IPS-20b (cell line): ENCODE measurements around the gene WARS2.

Source experiments
- H3K27ac ChIP-seq: one replicate; pipeline ENCODE4 v1.5.1; 2013; ENCODE audit warnings: low read length
- H3K27me3 ChIP-seq: 2 replicates; pipeline ENCODE4 v1.6.1; 2013; ENCODE audit warnings: mild to moderate bottlenecking, low read length, inconsistent platforms; ENCODE audit not compliant: insufficient read depth
- H3K36me3 ChIP-seq: 2 replicates; pipeline ENCODE4 v1.6.1; 2013; ENCODE audit warnings: low read depth, mild to moderate bottlenecking, inconsistent platforms, low read length, moderate library complexity; ENCODE audit not compliant: insufficient read depth
- H3K4me1 ChIP-seq: 2 replicates; pipeline ENCODE4 v1.6.1; 2013; ENCODE audit warnings: mild to moderate bottlenecking, control low read depth, inconsistent platforms, low read length, moderate library complexity; ENCODE audit not compliant: insufficient read depth
- H3K4me3 ChIP-seq: 2 replicates; pipeline ENCODE4 v1.5.1; 2013; ENCODE audit warnings: mild to moderate bottlenecking, low read length, inconsistent platforms
- H3K9ac ChIP-seq: 2 replicates; pipeline ENCODE4 v1.6.1; 2013; ENCODE audit warnings: low read depth, mild to moderate bottlenecking, inconsistent platforms, low read length, moderate library complexity
- H3K9me3 ChIP-seq: 2 replicates; pipeline ENCODE4 v1.6.1; 2013; ENCODE audit warnings: mild to moderate bottlenecking, low read depth, low read length, inconsistent platforms; ENCODE audit not compliant: insufficient read depth

Gene WARS2

GRCh38 chr1:119027759-119028158 lies 112.7 kb downstream of the WARS2 start:
- no peaks in the 10 kb centered on the region for H3K36me3 ChIP-seq
- no peaks in the 10 kb centered on the region for H3K9me3 ChIP-seq
- H3K9ac ChIP-seq = no peak overlapping the region
- H3K4me3 ChIP-seq = no peak overlapping the region
- H3K27me3 ChIP-seq = no peaks in the 10 kb centered on the region
- no peaks in the 10 kb centered on the region for H3K4me1 ChIP-seq
- no peak overlapping the region for H3K27ac ChIP-seq

- Histone ChIP-seq H3K9me3 (no peaks in the 10 kb centered on the region), H3K27me3 (no peaks in the 10 kb centered on the region), H3K4me1 (no peaks in the 10 kb centered on the region), H3K9ac (no peak overlapping the region), H3K36me3 (no peaks in the 10 kb centered on the region), H3K4me3 (no peak overlapping the region), H3K27ac (no peak overlapping the region)
Observed at GRCh38 chr1:119026956-119027355, 113.5 kb downstream of the WARS2 start.

DNA sequence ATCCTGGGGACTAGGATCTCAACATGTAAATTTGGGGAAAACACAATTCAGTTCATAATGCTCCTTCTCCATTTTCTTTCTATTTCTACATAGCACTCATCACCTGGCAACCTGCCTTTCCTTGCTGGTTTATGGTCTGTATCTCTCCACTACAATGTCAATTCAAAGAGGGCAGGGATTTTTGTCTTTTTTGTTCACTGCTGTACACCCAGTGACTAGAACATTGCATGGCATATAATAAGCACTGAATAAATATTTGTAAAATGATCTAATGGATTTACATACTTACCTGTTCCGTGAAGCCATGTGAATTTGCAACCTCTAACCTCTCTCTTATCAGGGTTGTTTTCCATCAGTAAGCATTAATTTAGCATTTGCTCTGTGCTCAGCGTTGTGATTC lies 124.9 kb downstream of the WARS2 start:
- Histone ChIP-seq H3K4me1 (no peaks in the 10 kb centered on the region), H3K9me3 (peaks cover 8% of the 10 kb centered on the region; the same call in 1 of the 2 replicates), H3K4me3 (no peak overlapping the region), H3K27me3 (no peaks in the 10 kb centered on the region), H3K36me3 (no peaks in the 10 kb centered on the region), H3K27ac (no peak overlapping the region), H3K9ac (no peak overlapping the region)

- Histone ChIP-seq H3K27me3 (no peaks in the 10 kb centered on the region; the same call in 1 of the 2 replicates), H3K9me3 (no peaks in the 10 kb centered on the region), H3K27ac (no peak overlapping the region), H3K4me3 (no peak overlapping the region), H3K4me1 (peaks cover 5% of the 10 kb centered on the region; the same call in 1 of the 2 replicates), H3K36me3 (no peaks in the 10 kb centered on the region), H3K9ac (no peak overlapping the region)
Observed at GRCh38 chr1:119012383-119012782, 128.1 kb downstream of the WARS2 start.

GRCh38 chr1:119011706-119012105 lies 128.7 kb downstream of the WARS2 start:
- H3K4me1 ChIP-seq = peaks cover 5% of the 10 kb centered on the region; the same call in 1 of the 2 replicates
- no peaks in the 10 kb centered on the region for H3K36me3 ChIP-seq
- H3K4me3 ChIP-seq = no peak overlapping the region
- H3K27me3 ChIP-seq = no peaks in the 10 kb centered on the region; the same call in 1 of the 2 replicates
- no peak overlapping the region for H3K27ac ChIP-seq
- H3K9ac ChIP-seq = no peak overlapping the region
- no peaks in the 10 kb centered on the region for H3K9me3 ChIP-seq

DNA sequence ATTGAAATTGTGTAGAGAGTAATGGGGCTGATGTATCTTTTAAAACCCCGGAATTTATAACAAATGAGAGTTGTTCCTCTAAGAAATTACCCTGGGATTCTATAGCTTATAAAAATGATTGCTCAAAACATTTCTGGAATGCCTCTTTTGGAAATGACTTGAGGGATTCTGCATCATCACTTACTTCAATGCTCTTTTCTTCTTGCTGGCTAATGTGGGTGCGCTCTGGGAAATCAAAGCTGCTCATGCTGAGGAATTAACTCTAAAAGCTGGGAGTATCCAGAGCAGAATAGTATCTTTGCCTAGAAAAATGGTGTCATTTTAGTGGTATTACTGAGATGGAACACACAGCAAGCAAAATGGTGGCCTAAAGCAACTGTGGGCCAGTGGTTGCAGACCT lies 129.3 kb downstream of the WARS2 start:
- Histone ChIP-seq H3K4me3 (no peak overlapping the region), H3K36me3 (no peaks in the 10 kb centered on the region), H3K4me1 (peaks cover 5% of the 10 kb centered on the region; the same call in 1 of the 2 replicates), H3K27ac (no peak overlapping the region), H3K9ac (no peak overlapping the region), H3K27me3 (no peaks in the 10 kb centered on the region; the same call in 1 of the 2 replicates), H3K9me3 (no peaks in the 10 kb centered on the region)

DNA sequence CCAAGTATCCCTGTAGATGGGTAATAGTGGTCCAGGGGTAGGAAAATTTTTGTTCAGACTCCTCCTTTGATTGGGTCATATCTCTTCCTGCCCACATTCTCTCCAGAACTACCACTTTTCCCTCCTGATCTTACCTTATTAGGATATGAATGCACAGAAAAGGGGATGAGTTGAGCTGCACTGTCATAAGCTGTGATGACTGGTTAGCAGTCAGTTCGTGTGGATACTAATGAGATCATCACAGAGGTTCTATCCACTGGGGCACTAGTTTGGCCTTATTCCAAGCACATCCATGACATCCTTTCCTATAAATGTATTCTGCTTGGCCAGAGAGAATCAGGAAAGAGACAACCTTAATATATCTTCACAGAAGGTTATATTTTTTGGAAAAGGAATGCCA lies 130.3 kb downstream of the WARS2 start:
- peaks cover 5% of the 10 kb centered on the region; the same call in 1 of the 2 replicates for H3K4me1 ChIP-seq
- H3K27ac ChIP-seq = no peak overlapping the region
- no peaks in the 10 kb centered on the region for H3K9me3 ChIP-seq
- peaks cover 6% of the 10 kb centered on the region; the same call in 1 of the 2 replicates for H3K27me3 ChIP-seq
- no peaks in the 10 kb centered on the region for H3K36me3 ChIP-seq
- H3K4me3 ChIP-seq = no peak overlapping the region
- no peak overlapping the region for H3K9ac ChIP-seq

- Histone ChIP-seq H3K36me3 (no peaks in the 10 kb centered on the region), H3K27me3 (peaks cover 6% of the 10 kb centered on the region; the same call in 1 of the 2 replicates), H3K9ac (peak overlapping the region; percentile 52; the same call in 1 of the 2 replicates), H3K9me3 (no peaks in the 10 kb centered on the region), H3K27ac (no peak overlapping the region), H3K4me3 (peak overlapping the region; percentile 59; the same call in 1 of the 2 replicates), H3K4me1 (peaks cover 5% of the 10 kb centered on the region; the same call in 1 of the 2 replicates)
Observed at GRCh38 chr1:119009312-119009655, 131.2 kb downstream of the WARS2 start.

DNA sequence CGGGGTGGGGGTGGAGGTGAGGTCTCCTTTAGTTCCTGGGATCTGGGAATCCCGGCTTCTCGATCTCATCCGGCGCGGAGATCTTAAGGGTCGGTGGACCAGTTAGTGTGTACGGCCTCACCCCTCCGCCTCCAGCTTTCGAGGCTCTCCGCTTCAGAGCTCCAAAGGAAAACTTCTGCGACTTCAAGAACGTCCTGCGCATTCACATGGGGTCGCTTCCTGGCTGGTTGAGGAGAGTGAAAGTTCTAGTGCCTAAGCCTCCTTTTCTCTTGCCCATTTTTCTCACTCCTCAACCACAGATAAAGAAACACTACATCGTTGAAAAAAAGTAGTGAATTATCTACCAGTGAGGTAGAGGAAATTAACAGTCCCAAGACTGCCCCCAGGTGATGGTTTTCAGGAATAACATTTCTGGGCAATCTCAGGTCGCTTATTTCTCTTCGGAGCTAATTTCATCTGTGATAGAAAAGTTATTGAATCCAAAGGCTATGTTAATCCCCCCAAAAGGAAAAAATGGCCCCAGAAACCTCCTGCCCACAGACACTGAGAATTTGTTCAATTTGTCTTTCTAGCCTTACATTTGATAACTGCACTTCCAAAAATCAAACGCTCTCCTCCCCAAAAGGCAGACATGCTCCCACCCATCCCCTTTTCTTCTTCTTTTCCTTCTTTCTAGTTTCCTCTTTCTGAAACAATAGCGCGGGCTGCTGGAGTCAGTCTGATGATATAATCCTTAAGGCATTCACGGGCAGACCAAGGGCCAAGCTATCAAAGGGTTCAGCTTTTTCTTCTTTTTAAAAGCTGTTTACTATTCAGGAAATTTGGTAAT lies 131.8 kb downstream of the WARS2 start:
- Histone ChIP-seq H3K4me1 (peaks cover 5% of the 10 kb centered on the region; the same call in 1 of the 2 replicates), H3K4me3 (peak overlapping the region; percentile 59; the same call in 1 of the 2 replicates), H3K27ac (no peak overlapping the region), H3K27me3 (peaks cover 6% of the 10 kb centered on the region; the same call in 1 of the 2 replicates), H3K36me3 (no peaks in the 10 kb centered on the region), H3K9ac (peak overlapping the region; percentile 52; the same call in 1 of the 2 replicates), H3K9me3 (no peaks in the 10 kb centered on the region)

DNA sequence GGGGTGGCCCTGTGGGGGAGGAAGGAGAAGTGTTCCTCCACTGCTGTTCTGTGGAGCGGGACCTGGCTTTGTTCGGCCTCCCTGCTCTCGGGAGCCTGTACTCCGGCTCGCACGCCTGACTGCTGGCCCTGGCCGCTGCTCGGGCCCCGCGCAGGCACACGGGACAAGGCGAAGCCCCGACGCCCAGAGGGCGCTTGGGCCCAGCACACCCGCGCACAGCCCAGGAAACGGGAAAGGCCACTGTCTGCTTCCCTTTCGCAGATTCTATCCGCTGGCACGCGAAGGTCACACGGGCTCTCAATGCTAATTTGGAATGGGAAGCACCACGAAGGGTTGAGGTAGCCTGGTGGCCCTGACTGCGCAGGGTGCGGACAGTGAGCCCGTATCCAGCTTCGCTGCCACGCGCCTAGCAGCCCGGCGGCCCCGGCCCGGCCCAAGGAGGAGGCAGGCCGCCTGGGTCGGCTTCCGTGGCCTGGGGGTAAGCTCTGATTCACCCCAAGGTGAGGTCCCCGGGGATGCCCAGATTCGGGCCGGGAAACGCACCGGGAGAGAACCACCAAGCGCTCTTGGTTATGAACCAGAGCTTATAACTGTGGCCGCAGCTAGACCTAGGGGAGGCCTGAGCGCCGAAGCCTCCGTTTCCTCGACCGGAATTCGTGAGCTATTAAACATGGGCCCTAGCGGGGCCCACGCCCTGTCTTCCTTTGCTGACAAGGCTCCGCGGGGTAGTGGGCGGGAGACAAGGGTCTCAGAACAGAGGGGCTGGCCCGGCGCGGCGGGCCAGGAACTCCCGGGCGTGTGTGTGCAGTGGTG lies 132.6 kb downstream of the WARS2 start:
- no peak overlapping the region for H3K4me3 ChIP-seq
- H3K36me3 ChIP-seq = no peaks in the 10 kb centered on the region
- H3K27ac ChIP-seq = no peak overlapping the region
- H3K27me3 ChIP-seq = peaks cover 13% of the 10 kb centered on the region; the same call in 1 of the 2 replicates
- H3K9me3 ChIP-seq = no peaks in the 10 kb centered on the region
- peaks cover 5% of the 10 kb centered on the region; the same call in 1 of the 2 replicates for H3K4me1 ChIP-seq
- no peak overlapping the region for H3K9ac ChIP-seq

- Histone ChIP-seq H3K4me1 (peaks cover 5% of the 10 kb centered on the region; the same call in 1 of the 2 replicates), H3K9me3 (no peaks in the 10 kb centered on the region), H3K4me3 (no peak overlapping the region), H3K9ac (no peak overlapping the region), H3K27me3 (peaks cover 18% of the 10 kb centered on the region; the same call in 1 of the 2 replicates), H3K36me3 (no peaks in the 10 kb centered on the region), H3K27ac (no peak overlapping the region)
Observed at GRCh38 chr1:119007339-119007669, 133.1 kb downstream of the WARS2 start.
